ENCODE results near the gene CENPVL1.
"Not testable (repeated sequence)": the region's sequence is repeated elsewhere in the genome, so short reads cannot be mapped to it uniquely, and the experiment has no call there.

The CENPVL1 gene

GRCh38 chrX:51710277-51711164, at the start of gene CENPVL1:
CENPVL1 (plus strand) TSS chrX:51710512; CDS start chrX:51710512, 0 bp downstream.
- DNase-seq: not testable (repeated sequence)

DNA sequence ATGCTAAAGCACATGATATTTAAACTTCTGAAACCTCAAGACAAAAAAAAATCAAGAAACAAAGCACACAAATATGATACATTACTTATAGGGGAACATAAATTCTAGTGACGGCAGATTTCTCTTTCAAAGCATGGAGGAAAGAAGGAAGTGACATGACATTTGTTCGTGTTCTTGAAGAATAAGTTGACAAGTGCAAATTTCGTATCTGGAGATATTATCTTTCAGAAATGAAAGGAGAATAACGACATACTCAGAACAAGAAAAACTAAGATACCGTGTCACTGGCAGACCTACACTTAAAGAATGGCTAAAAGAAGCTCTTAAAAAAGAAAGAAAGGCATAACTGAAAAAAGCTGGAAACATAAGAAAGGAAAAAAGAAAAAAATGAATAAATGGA, 44.3 kb upstream of the CENPVL1 start:
- DNase-seq: no peak

- not testable (repeated sequence) for DNase-seq
These were observed 30.5 kb upstream of the CENPVL1 start for GRCh38 chrX:51679689-51680433.

GRCh38 chrX:51681808-51682719, 28.2 kb upstream of the CENPVL1 start:
- not testable (repeated sequence) for DNase-seq

DNA sequence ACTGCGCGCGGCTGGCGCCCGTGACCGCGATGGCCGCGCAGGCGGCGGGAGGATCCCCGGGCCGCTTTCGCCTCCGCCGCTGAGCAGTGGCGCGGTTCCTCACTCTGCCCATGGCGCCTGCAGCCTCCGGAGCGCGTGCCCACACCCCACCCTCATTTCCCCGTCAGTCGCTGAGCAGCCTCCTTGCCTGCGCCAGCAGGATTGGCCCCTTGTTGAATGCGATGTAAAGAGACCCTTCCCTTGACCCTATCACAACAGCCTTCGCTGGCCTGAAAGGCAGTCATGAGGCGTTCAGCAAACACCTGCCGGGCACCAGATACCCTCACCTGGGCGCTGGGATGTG, 27.6 kb upstream of the CENPVL1 start, which contains the start of gene CENPVL2:
Gene CENPVL2, minus strand, starts transcription at position 112 of the 343 bp plus-strand sequence. Its CDS starts 0 bp downstream, at position 112.
- DNase-seq: not testable (repeated sequence)

DNA sequence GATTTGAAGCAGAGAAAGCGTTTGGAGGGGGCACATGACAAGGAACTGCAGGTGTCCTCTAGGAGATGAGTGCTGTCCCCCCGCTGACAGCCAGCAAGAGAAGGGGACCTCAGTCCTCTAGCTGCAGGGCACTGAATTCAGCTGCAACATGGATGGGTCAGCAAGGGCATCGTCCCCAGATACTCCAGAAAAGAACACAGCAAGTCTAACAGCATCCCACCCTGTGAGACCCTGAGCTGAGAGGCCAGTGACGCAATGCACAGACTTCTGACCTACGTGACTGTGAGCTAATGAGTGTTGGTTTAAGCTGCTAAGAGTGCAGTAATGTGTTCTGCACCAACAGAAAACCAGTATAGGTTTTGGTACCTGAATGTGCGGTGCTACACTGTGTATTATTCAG, 16.1 kb upstream of the CENPVL1 start:
- no peak for DNase-seq

DNA sequence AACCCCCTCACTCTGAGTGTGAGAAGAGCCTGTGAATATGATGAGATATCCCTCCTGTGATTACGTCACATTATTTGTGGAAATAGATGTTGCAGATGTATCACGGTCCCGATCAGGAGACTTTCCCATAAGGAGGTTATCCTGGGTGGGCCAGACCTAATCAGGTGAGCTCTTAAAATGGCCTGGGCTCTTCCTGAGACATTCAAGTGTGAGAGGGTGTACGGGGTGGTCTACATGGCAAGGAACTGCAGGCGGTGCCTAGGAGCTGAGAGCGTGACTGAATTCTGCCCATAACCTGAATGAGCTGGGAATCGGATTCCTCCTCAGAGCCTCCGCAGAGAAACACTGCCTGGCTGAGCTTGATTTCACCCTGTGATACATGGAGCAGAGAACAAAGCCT, 12.9 kb upstream of the CENPVL1 start:
- no peak for DNase-seq

DNA sequence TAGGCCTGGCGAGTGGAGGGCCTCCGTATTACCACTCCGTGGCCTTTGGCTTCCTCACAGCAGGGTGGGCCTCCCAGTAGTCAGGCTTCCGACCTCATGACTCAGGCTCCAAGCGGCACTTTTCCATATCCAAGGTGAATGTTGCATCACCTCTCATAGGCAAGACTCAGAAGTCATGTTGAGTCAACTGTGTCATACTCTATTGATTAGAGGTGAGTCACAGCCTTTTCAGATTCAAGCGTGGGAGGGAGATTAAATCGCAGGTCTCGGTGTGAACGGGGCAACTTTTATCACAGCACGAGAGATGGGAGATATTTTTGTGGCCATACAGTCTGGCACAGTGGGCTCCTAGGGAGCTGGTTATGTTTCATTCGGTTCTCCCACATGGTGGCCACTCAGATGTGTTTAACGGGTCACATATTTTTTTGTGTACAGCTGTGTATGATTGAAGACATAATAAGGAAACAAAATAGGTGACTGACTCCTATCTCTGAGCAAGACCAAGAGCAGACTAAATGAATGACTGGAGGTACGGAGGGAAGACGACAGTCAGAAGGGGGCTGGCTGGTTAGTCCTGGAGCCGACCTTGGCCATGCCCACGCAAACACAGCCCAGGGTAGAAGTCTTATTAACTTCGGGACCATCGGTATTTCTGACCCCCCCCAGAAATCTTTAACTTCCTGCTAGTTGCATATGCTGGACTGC, 2.8 kb downstream of the CENPVL1 start:
- DNase-seq: not testable (repeated sequence)

- no peak for DNase-seq
These were observed 17.9 kb downstream of the CENPVL1 start for GRCh38 chrX:51728202-51728601.

DNA sequence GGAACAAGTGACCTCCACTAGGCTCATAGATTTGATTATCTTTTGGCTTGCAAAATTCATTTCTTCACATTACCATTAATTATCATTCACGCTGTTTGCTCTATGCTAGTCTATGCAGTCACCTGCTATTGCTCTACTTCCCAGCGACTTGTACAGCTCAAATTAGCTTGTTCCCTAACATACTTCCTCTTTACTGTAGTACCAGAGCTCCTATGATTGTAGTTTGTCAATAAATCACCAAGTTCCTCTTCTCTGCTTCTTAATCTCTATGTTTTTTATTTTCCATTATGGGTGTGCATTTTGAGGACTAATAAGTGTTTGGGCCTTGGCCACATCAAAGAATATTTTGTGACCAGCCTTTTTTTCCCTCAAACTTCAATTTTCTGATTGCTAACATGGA, 26.8 kb downstream of the CENPVL1 start:
- no peak for DNase-seq

DNA sequence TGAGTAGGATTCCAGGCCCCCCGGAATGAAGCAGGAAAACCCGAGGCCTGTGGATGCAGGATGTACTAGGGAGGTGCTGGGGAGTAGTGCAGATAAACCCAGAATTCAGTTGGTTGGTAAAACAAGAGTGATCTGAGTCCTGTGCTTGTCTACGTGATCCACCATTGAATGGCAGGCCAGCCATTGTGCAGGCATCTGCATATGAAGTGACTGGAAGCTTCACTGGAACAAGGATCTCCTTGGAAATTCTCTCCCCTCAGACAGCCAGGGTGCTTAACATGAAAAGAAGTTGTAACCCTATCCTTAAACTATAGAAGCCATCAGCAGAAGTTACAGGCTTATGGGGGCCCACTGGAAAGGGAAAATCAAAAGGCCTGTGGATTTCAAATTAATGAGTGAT, 32.3 kb downstream of the CENPVL1 start:
- DNase-seq: no peak

DNA sequence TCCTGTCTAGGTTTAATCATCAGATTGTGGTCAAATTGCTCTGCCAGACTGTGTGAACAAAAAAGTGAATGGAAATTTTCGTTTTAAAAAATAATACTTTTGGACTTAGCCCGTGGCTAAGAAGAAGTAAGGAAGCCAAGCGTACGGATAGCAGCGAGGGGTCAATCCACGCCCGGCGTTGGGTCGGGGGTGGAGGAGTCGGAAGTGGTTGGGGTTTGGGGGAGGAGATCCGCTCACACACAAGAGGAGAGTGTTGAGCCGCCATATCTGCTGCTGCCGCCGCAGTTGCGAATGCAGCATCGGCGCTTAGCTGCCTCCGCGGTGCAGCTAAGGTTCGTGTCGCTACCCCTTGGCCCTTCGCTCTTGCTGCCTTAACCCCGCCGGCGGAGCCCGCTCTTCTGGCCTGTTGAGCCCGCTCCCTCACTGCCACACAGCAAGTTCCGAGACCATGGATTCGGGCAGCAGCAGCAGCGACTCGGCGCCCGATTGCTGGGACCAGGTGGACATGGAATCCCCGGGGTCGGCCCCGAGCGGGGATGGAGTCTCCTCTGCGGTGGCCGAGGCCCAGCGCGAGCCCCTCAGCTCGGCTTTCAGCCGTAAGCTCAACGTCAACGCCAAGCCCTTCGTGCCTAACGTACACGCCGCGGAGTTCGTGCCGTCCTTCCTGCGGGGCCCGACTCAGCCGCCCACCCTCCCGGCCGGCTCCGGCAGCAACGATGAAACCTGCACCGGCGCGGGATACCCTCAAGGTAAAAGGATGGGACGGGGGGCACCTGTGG, 33.1 kb downstream of the CENPVL1 start, which contains the start of gene GSPT2:
Gene GSPT2, plus strand, starts transcription at position 264 of the 779 bp plus-strand sequence. Its CDS starts 185 bp downstream, at position 449.
- DNase-seq: peak; percentile 22 to 59

GRCh38 chrX:51747671-51748070, 37.4 kb downstream of the CENPVL1 start:
- DNase-seq: no peak

- peak; percentile 15 to 64 for DNase-seq
These were observed 48.9 kb downstream of the CENPVL1 start for GRCh38 chrX:51759055-51759839.

- DNase-seq: no peak
These were observed 50.3 kb downstream of the CENPVL1 start for GRCh38 chrX:51760657-51761056.

All from NCI-H524 (cell line).